Epithelial cell of proximal tubule (primary cell): ENCODE data around the gene CCDC57. TPM values are rescaled to one million over a fixed set of nuclear protein-coding genes. Genes with fewer than 3 reads are reported as not detected.

Source experiments
- DNase-seq: peaks from one replicate; pipeline ENCODE4 v3.0.0-alpha.2; 2011; ENCODE audit warnings: low read depth
- H3K4me3 ChIP-seq: 2 replicates; pipeline ENCODE4 v1.5.1; 2011; ENCODE audit warnings: low read depth, mild to moderate bottlenecking, low read length
- CTCF ChIP-seq: conservative IDR thresholded peaks from 2 replicates; pipeline ENCODE4 v1.5.1; 2012; ENCODE audit warnings: low read depth, mild to moderate bottlenecking, low read length
- total RNA-seq: library from RNA; depleted of rRNA; stranded (reverse); fragments of >200 nt; gene quantifications from 2 replicates; pipeline ENCODE4 v1.2.3, GENCODE V29; 2015

Gene CCDC57
- total RNA-seq, 1 donor from 2014 or later = 10.8 TPM

- DNase-seq = no peak
- no peak for TF ChIP-seq CTCF
- H3K4me3 ChIP-seq = no peak overlapping the region
Measured at GRCh38 chr17:82173351-82174041, 39.1 kb downstream of the CCDC57 start.

GRCh38 chr17:82172486-82173160 is 40.0 kb downstream of the CCDC57 start:
- H3K4me3 ChIP-seq = no peak overlapping the region
- no peak for TF ChIP-seq CTCF
- DNase-seq = no peak

- no peak for TF ChIP-seq CTCF
- no peak overlapping the region for H3K4me3 ChIP-seq
- no peak for DNase-seq
Measured at GRCh38 chr17:82171750-82172375, 40.8 kb downstream of the CCDC57 start.

GRCh38 chr17:82170412-82170961 is 42.2 kb downstream of the CCDC57 start:
- no peak overlapping the region for H3K4me3 ChIP-seq
- DNase-seq = no peak
- TF ChIP-seq CTCF = no peak

GRCh38 chr17:82168568-82168967 is 44.1 kb downstream of the CCDC57 start:
- no peak for DNase-seq
- no peak for TF ChIP-seq CTCF

GRCh38 chr17:82167028-82167427 is 45.6 kb downstream of the CCDC57 start:
- TF ChIP-seq CTCF = no peak
- H3K4me3 ChIP-seq = no peak overlapping the region
- DNase-seq = no peak

More at GRCh38 chr17:82168568-82168967, 44.1 kb downstream of the CCDC57 start:
- no peak overlapping the region for H3K4me3 ChIP-seq
